Measurements from ENCODE around the gene MVK. TPM values are rescaled to one million over a fixed set of nuclear protein-coding genes. Genes with fewer than 3 reads are reported as not detected.

MVK gene
- total RNA-seq, 2 donors from 2014 or later, result 12.8 to 22.6 TPM

- Histone ChIP-seq H3K36me3 (ENCODE audit: control insufficient read depth, insufficient read depth, low read length) (no peaks in the 10 kb centered on the region), H3K4me1 (ENCODE audit: control insufficient read depth, insufficient read depth, low read length) (no peaks in the 10 kb centered on the region), H3K4me3 (ENCODE audit: low read length) (no peak overlapping the region), H3K27ac (ENCODE audit: low read depth, low read length) (no peak overlapping the region), H3K9ac (ENCODE audit: extremely low read depth, low read length, poor library complexity, severe bottlenecking) (no peak overlapping the region), H3K27me3 (ENCODE audit: control insufficient read depth, insufficient read depth, low read length, poor library complexity, severe bottlenecking) (no peaks in the 10 kb centered on the region), H3K9me3 (ENCODE audit: control insufficient read depth, low read length) (no peaks in the 10 kb centered on the region)
- Mint-ChIP-seq H3K36me3 (ENCODE audit: low read depth) (peaks cover 2% of the 10 kb centered on the region), H3K27ac (no peak overlapping the region), H3K4me1 (no peaks in the 10 kb centered on the region), H3K9me3 (no peaks in the 10 kb centered on the region), H3K27me3 (ENCODE audit: insufficient read depth) (no peaks in the 10 kb centered on the region), H3K4me3 (no peak overlapping the region)
- TF ChIP-seq CTCF (conservative IDR thresholded peaks at IDR 0.05), result no peak
- no peak for DNase-seq
- 93 to 94% methylated on average over 16 of the region's 16 CpGs for WGBS, 2 experiments (ENCODE audit: insufficient coverage in 1 of 2, insufficient read length in 1 of 2)
Observed at GRCh38 chr12:109540526-109541412, 32.8 kb upstream of the MVK start.

DNA sequence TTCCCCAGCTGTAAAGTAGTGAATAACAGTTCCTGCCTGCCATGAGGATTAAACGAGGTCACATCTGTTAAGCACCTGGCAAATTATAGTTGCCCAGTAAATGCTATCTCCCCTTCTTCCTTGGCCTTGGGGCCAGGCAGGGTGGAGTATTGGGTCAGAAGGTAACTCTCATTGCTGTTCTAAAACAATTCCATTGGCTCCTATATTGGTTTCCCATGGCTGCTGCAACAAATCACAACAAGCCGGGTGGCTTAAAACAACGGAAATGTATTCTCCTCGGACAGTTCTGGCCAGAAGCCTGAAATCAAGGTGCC is 32.2 kb upstream of the MVK start:
- Histone ChIP-seq H3K27ac (ENCODE audit: low read depth, low read length) (no peak overlapping the region), H3K4me1 (ENCODE audit: control insufficient read depth, insufficient read depth, low read length) (no peaks in the 10 kb centered on the region), H3K27me3 (ENCODE audit: control insufficient read depth, insufficient read depth, low read length, poor library complexity, severe bottlenecking) (no peaks in the 10 kb centered on the region), H3K9ac (ENCODE audit: extremely low read depth, low read length, poor library complexity, severe bottlenecking) (no peak overlapping the region), H3K9me3 (ENCODE audit: control insufficient read depth, low read length) (no peaks in the 10 kb centered on the region), H3K4me3 (ENCODE audit: low read length) (no peak overlapping the region), H3K36me3 (ENCODE audit: control insufficient read depth, insufficient read depth, low read length) (no peaks in the 10 kb centered on the region)
- no peak for DNase-seq
- no peak overlapping the region for H3K27ac Mint-ChIP-seq
- H3K4me3 Mint-ChIP-seq, result no peak overlapping the region
- H3K9me3 Mint-ChIP-seq, result no peaks in the 10 kb centered on the region
- WGBS, 2 experiments (ENCODE audit: insufficient coverage in 1 of 2, insufficient read length in 1 of 2), result 91 to 97% methylated on average over 4 of the region's 4 CpGs
- H3K36me3 Mint-ChIP-seq (ENCODE audit: low read depth), result no peaks in the 10 kb centered on the region
- no peaks in the 10 kb centered on the region for H3K27me3 Mint-ChIP-seq (ENCODE audit: insufficient read depth)
- H3K4me1 Mint-ChIP-seq, result no peaks in the 10 kb centered on the region
- no peak for TF ChIP-seq CTCF (conservative IDR thresholded peaks at IDR 0.05)

- no peak for TF ChIP-seq CTCF (conservative IDR thresholded peaks at IDR 0.05)
- WGBS, 2 experiments (ENCODE audit: insufficient coverage in 1 of 2, insufficient read length in 1 of 2), result 97% methylated on average over 2 of the region's 2 CpGs; no CpG with 5 or more reads in 1 of the 2 experiments
- no peaks in the 10 kb centered on the region for H3K4me1 Mint-ChIP-seq
- H3K27me3 Mint-ChIP-seq (ENCODE audit: insufficient read depth), result no peaks in the 10 kb centered on the region
- Histone ChIP-seq H3K9ac (ENCODE audit: extremely low read depth, low read length, poor library complexity, severe bottlenecking) (no peak overlapping the region), H3K4me3 (ENCODE audit: low read length) (no peak overlapping the region), H3K27ac (ENCODE audit: low read depth, low read length) (no peak overlapping the region), H3K9me3 (ENCODE audit: control insufficient read depth, low read length) (no peaks in the 10 kb centered on the region), H3K27me3 (ENCODE audit: control insufficient read depth, insufficient read depth, low read length, poor library complexity, severe bottlenecking) (no peaks in the 10 kb centered on the region), H3K36me3 (ENCODE audit: control insufficient read depth, insufficient read depth, low read length) (no peaks in the 10 kb centered on the region), H3K4me1 (ENCODE audit: control insufficient read depth, insufficient read depth, low read length) (no peaks in the 10 kb centered on the region)
- no peak overlapping the region for H3K27ac Mint-ChIP-seq
- H3K9me3 Mint-ChIP-seq, result no peaks in the 10 kb centered on the region
- H3K4me3 Mint-ChIP-seq, result no peak overlapping the region
- no peaks in the 10 kb centered on the region for H3K36me3 Mint-ChIP-seq (ENCODE audit: low read depth)
- no peak for DNase-seq
Observed at GRCh38 chr12:109542014-109542413, 31.6 kb upstream of the MVK start.

Data from endodermal cell (in vitro differentiated cells).